Activated CD4-positive, alpha-beta T cell treated with anti-CD3 and anti-CD28 coated beads, Interleukin-2, Interleukin-6, amounts not matched to agents 100 ng/mL and 50 ng/mL, durations not matched to agents 16 hours and 8 hours (primary cell): ENCODE data around the gene SRC.

Experiments
- DNase-seq: peaks from one replicate; pipeline ENCODE4 v3.0.0-alpha.2; 2020

Gene SRC

DNA sequence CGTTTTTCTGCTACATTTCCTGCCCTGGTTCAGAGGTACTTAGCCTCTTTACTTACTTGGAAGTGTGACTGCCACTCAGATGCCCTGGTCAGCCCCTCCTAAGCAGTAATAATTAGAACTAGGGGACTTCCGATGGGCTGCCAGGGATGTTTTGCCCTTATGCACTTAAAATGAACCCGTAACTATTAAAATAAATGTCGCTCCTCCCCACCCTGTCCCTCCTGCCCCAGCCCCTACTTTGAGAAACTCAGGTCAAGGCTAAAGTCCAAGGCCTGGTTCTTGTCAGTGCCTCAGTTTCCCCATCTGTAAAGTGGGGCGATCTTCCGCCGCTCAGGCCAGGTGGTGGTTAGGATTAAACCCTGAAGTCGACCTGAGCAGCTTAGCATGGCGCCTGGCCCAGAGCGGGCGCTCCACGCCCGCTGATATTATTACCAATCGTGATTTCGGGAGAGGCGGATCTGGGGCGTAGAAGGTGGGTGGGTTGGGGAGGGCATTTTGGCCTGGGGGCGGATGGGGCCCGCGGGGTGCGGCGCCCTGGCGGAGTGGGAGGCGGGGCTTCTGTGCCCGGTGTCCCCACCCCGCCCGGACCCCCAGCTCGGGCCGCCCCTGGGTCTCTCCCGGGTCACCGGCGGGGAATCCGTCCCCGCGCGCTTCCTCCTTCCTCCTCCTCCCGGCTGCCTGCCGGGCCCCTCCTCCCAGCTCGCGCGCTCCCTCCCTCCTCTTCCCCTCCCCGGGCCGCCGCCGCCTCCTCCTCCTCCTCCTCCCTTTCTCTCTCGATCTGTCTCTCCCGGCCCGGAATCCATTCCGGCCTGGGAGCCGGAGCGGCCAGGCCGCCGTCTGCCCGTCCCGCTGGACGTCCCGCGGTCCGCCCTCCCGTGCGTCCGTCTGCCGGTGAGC lies at the start of gene SRC:
SRC (plus strand) TSS at position 802 of the 897 bp plus-strand sequence. CDS start 38,014 bp downstream, outside the sequence.
- peak; percentile 53 for DNase-seq

- DNase-seq, result no peak
Observed at GRCh38 chr20:37296371-37296770, 49.6 kb upstream of the SRC start.

DNA sequence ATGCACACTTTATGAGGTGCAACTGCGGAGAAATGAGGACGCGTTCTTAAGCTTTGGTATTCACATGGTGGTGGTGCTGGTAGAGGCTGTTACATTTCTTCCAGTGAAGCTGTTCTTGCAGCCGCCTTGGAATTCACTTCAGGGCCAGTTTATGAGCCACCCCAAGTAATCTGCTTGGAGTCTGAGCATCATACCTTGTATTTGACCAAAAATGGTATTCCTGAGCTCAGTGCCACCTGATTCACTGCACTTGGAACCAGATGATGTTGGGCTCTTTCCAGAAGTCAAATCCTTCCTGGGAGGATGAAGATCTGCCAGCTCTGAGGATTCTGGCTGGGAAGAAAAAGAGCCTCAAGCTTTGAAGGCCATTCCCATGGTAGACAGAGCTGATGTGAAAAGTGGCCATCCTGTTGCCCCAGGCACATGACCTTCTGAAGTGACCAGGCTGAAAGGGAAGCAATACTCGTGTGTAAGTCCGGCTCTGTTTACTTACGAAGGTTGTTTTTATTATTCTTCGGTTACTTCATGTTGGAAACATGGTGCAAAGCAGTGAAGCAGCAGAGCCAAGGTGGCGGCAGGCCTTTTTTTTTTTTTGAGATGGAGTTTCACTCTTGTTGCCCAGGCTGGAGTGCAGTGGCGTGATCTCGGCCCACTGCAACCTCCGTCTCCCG lies 48.7 kb upstream of the SRC start:
- DNase-seq, result no peak

GRCh38 chr20:37298190-37298939 lies 47.6 kb upstream of the SRC start:
- no peak for DNase-seq

DNA sequence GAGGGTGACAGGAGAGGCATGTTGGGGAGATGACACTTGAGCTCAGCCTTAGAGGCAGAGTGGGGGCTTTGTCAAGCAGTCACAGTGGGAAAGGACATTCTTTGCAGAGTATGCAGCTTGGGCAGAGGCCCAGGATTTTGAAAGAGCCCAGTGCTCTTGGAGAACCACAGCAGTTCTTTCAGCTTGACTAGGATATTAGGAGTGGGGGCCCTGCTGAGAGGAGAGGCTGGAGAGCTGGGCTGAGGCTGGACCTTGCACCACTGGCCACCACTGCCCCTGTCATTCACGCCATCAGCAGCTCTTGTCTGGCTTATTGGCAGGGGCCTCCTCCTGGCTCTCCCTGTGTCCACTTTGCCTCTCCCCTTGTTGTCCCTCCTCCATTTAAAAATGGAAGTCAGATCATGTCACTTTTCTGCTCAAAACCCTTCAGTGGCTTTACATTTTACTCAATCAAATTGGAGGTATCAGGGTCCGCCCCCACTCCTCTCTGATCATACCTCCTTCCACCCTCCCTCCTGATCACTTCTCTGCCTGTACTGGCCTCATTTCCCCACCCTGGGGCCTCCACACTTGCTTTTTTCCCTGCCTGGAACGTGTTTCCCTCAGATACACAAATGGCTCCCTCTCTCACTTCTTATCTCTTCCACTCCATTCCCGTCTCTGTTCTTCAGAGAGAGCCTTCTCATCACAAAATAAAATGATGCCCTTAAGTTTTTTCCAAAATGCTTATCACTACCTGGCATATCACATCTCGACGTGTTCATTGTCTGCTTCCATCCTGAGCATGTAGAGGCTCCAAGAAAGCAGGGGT lies 46.0 kb upstream of the SRC start:
- no peak for DNase-seq

DNA sequence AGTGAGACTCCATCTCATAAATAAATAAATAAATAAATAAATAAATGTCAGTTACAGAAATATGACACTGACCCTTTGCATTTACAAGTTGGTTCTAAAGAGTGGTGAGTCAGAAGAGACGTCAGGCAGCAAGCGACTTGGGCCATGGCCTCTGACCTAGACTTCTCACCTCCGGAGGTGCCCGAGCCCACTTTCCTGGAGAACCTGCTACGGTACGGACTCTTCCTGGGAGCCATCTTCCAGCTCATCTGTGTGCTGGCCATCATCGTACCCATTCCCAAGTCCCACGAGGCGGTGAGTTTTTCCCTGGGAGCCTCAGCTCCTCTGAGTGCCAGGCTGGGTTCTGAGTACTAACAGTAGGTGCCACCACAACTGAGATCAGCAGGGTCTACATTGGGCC lies 44.8 kb upstream of the SRC start:
- no peak for DNase-seq

DNA sequence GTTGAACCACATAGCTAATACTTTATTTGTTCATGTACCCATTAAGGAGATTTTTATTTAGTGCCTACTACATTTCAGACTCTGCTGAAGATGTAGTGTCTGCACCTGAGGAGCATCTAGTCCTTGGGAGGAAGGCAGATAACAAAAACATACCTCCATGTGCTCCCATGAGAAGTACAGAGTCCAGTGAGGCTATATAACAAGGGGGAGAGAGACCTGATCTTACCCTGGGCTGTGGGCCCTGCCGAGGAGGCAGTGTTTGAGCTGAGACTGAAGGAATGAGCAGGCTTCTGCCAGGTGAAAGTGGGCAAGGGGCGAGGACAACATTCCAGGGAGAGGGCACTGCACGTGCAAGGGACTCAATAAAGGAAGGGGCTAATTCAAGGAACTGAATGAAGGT lies 44.4 kb upstream of the SRC start:
- no peak for DNase-seq

GRCh38 chr20:37302981-37303380 lies 43.0 kb upstream of the SRC start:
- no peak for DNase-seq

DNA sequence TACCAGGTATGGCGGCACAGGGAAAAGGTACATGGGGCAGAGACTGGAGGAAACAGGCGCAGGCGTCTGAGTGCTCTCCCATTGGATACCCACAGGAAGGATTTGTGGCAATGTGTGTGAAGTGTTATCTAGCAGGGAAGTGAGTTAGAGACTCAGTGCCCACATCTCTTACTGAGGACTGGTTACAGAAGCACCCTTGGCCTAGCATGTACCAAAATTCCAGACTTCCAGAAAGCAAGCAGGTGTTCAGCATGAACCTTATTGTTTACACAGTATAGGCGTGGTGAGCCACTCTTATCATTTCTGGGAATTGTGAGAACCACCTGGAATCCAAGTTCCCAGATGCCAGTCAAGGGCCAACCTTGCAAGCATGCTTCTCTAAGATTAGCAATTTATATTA lies 42.3 kb upstream of the SRC start:
- DNase-seq, result no peak

DNA sequence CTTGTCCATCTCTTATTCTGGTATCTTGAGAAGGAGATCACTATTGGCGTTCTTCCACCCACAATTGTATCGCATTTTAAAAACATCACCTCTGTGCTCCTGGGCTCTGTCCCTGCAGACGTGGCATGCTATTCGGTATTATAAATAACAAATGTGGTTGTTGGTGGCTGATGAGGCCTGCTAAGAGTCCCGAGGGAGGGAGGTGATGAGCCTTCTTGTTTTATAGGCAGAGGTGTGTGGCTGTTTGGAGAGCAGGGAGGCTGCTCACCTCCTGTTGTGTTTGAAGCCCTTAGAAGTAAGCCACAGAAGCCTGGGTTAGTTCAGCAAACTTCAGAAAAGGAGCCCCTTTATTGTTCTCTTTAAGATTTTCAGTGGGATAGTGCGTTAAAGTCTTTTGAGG lies 40.9 kb upstream of the SRC start:
- DNase-seq, result no peak

DNA sequence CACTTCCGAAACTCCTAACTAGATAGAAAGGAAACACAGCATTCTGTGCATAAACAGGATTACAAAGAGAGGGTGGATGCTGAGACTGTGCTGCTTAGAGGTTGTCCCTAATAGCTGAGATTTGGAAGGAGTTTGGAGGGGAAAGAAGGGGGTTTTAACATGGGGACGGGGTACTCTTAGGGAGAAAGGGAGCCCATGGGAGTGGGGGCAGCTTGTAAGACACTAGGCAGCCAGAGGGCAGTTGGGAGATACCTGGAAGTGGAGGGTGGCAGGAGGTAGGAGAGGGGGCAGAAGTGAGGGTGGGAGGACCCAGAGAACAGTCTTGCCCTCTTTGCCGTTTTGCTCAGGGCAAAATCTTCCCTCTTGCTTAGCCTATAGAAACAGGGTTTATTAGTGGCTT lies 40.1 kb upstream of the SRC start:
- no peak for DNase-seq

DNA sequence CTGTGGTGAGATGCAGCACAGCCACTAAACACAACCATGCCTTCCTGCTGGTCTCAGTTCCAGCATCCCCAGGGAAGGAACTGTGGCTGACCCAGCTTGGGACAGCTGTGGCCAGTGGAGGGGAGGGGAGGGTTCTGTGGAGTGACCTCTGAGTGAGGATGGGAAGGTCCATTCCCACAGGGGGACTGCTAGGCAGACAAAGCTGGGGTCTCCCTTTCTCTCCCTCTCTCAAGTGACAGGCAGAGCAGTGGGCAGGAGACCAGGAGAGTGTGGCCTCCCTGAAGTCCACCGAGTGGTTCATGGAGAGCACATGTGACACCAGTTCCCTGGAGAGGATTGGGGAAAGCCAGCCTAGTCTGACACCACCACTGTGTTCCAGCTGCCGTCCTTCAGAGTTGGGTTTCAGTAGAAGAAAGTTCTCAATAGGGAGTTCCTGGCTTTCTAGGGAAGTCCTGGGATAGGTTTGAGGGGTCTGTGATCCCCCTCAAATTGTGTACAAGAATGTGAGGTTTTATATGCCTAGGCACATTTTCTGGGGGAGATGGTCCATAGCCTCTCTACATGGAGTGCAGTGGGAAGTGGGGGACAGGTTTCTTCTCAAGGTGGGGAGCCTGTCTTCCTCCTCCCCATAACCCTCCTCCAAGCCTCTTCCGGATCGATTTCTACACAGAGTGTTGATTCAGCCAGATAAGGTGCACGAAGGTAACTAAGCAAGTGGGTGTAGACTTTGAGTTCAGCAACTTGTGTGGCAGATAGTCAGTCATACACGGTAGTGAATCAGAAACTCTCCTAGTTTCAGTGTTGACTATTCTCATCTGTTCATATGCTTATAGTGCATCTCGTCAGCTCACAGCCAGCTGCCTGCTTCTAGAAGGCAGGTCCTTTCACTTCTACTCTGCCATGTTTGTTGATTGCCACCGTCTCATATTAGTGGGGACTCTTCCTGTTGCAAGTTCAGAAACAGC lies 37.6 kb upstream of the SRC start:
- DNase-seq, result peak; percentile 34

DNA sequence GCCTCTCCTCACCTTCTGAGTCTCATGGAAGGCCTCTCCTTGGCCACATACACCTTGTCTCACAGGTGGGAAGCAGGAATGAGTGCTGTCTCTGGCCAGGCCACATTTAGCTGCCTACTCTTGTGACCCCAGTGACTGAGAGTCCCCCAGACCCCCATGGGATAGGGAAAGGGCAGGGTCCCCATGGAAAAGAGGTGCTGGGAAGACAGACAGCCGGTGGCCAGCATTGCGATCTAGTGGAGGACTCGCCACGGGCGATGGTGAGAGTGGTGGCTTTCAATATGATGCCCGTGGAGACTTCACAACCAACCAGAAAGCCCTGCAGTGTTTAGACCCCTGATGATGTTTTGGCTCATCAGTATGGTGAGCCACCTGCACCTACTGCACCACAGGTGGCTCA lies 36.6 kb upstream of the SRC start:
- no peak for DNase-seq

- DNase-seq, result no peak
Observed at GRCh38 chr20:37309936-37310590, 35.9 kb upstream of the SRC start.

- DNase-seq, result no peak
Observed at GRCh38 chr20:37310951-37311350, 35.0 kb upstream of the SRC start.

DNA sequence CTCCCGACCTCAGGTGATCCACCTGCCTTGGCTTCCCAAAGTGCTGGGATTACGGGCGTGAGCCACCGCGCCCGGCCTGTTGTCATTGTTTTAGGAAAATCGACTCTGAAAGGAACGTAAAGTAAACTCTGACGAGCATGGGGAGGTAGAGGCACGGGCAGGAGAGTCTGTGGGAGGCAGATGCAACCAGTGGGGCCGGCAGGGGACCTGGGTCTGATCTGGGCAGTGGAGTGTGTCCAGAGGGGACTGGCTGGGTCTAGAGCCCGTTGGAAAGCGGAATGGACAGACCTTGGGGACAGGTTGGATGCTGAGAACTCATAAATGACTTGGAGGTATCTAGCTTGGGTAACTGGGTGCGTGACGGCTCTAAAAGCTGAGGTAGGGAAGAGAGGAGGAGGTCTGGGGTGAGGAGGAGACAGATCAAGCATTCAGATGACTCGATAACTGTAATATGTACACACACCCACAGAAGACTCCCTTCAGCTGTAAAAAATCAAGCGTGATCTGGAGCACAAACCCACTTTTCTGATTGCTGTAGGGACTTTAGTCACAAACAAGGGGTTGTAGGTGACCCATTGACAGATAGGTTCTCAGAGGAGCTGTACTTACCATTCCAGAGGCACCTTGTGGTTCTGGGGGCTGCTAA lies 34.1 kb upstream of the SRC start:
- DNase-seq, result no peak

GRCh38 chr20:37313546-37314091 lies 32.3 kb upstream of the SRC start:
- DNase-seq, result no peak

- no peak for DNase-seq
Observed at GRCh38 chr20:37314099-37314498, 31.8 kb upstream of the SRC start.

DNA sequence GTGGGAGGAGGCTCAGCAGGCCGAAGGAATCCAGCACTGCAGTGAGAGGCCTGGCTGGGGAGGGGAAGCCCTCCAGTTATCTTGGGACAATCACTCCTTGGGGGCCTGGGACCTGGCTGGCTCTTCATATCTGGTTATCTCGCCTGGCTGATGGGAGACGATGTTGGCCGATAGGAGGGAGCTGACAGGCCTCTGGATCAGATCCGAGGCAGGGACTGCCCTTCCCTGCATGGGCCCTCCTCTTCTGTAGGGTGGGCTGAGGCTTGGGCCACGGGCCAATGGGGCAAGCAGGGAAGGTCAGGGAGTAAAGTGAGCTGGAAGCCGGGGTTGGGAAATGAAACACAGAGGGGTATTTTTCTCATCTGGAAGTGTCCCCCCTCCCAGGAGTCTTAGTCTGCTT lies 31.3 kb upstream of the SRC start:
- no peak for DNase-seq

DNA sequence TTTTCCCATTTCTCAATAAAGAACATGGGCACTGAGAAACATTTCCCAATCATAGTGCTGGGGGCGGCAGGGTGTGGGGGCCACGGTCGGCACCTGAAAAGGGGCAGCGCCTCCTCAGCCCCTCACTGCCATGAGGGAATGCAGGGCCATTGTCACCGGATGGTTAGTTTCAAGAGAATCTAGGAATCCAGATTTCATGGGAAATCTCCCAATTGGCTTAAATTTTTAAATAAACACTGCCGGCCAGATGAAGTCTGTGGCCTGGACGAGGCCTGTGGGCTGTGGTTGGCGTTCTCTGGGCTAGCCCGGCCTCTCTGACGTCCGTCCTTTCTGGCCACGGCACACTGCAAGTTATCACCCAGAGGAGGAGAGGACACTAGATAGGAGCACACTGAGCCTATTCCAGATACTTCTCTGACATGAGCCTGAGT lies 30.9 kb upstream of the SRC start:
- no peak for DNase-seq
